OCI-LY3 (cell line): ENCODE results near the gene SYNPO.

ENCODE experiments used
- CTCF ChIP-seq: fragments of 200-600, 300-600 bp; sonication (generic); IDR thresholded peaks from 2 replicates; pipeline ENCODE4 v1.5.1; 2014; ENCODE audit warnings: antibody characterized with exemption, low read length, low read depth
- EZH2phosphoT487 ChIP-seq: fragments of 200-600 bp; shearing (Covaris generic); IDR thresholded peaks from 2 replicates; pipeline ENCODE4 v1.6.1; 2018; ENCODE audit warnings: antibody characterized with exemption, mixed run types, low read depth

- TF ChIP-seq CTCF (no peak), EZH2phosphoT487 (no peak)
Measured at GRCh38 chr5:150675069-150675468, 34.6 kb downstream of the SYNPO start.
